ENCODE data around the gene ACSM4. TPM values are rescaled to one million over a fixed set of nuclear protein-coding genes. Genes with fewer than 3 reads are reported as not detected.

ACSM4 gene
- total RNA-seq = not detected in 2 replicates

GRCh38 chr12:7303772-7304171 lies at the start of gene ACSM4:
Gene ACSM4, plus strand, starts transcription at chr12:7304072. Its CDS starts 260 bp downstream, at chr12:7304332.

Other genes with a start within 250 kb of the ACSM4 start
- 3.1 and 66.9 TPM in 2 replicates for gene C1S, start 243.4 kb upstream of the ACSM4 start, total RNA-seq
- gene C1R, start 211.6 kb upstream of the ACSM4 start, total RNA-seq = 2.1 and 50.6 TPM in 2 replicates
- 10.6 and 23.3 TPM in 2 replicates for gene C1RL, start 194.9 kb upstream of the ACSM4 start, total RNA-seq
- not detected in 2 replicates for gene RBP5, start 175.2 kb upstream of the ACSM4 start, total RNA-seq
- gene CLSTN3, start 173.7 kb upstream of the ACSM4 start, total RNA-seq = 8.2 and 28.2 TPM in 2 replicates
- gene PEX5, start 114.4 kb upstream of the ACSM4 start, total RNA-seq = 31.1 and 32.7 TPM in 2 replicates
- gene CD163L1, start 140.1 kb downstream of the ACSM4 start, total RNA-seq = under 0.01 and 0.14 TPM in 2 replicates
- not detected in 2 replicates for gene CD163, start 199.7 kb downstream of the ACSM4 start, total RNA-seq

Data from nasal cavity respiratory epithelium epithelial cell of viscerocranial mucosa (primary cell).